AG09319 (cell line): ENCODE results near the gene CCN2.
A peak's percentile ranks its signal among the peaks of the same experiment; 100 is the strongest.
"Not testable (repeated sequence)": the region's sequence is repeated elsewhere in the genome, so short reads cannot be mapped to it uniquely, and the experiment has no call there.

Source experiments
- DNase-seq: peaks from one replicate; pipeline ENCODE4 v3.0.0-alpha.2; 2010; ENCODE audit warnings: low read depth; ENCODE audit errors: extremely low read depth
- CTCF ChIP-seq: IDR thresholded peaks from 2 replicates; pipeline ENCODE4 v1.5.1; 2011; ENCODE audit warnings: low read depth, mild to moderate bottlenecking, inconsistent platforms, low read length, moderate library complexity

Gene CCN2

GRCh38 chr6:131911951-131912350, 39.2 kb downstream of the CCN2 start:
- DNase-seq: no peak
- no peak for TF ChIP-seq CTCF

- no peak for TF ChIP-seq CTCF
Observed at GRCh38 chr6:131910956-131911355, 40.2 kb downstream of the CCN2 start.

GRCh38 chr6:131910219-131910589, 41.0 kb downstream of the CCN2 start:
- no peak for DNase-seq
- TF ChIP-seq CTCF: no peak

More at GRCh38 chr6:131910956-131911355, 40.2 kb downstream of the CCN2 start:
- no peak for DNase-seq

GRCh38 chr6:131909408-131910218, 41.6 kb downstream of the CCN2 start:
- TF ChIP-seq CTCF: peak; percentile 88
- peak; percentile 51 for DNase-seq

GRCh38 chr6:131908787-131909186, 42.4 kb downstream of the CCN2 start:
- DNase-seq: not testable (repeated sequence)

GRCh38 chr6:131903734-131904133, 47.4 kb downstream of the CCN2 start:
- not testable (repeated sequence) for DNase-seq

- DNase-seq: not testable (repeated sequence)
Observed at GRCh38 chr6:131901326-131901873, 49.8 kb downstream of the CCN2 start.

GRCh38 chr6:131900231-131900630, 50.9 kb downstream of the CCN2 start:
- TF ChIP-seq CTCF: no peak
- no peak for DNase-seq

- no peak for DNase-seq
- no peak for TF ChIP-seq CTCF
Observed at GRCh38 chr6:131898718-131899117, 52.5 kb downstream of the CCN2 start.
